Testis (tissue), 2 donors: Measurements from ENCODE around the gene CEP70.

Experiments used
- POLR2A ChIP-seq: fragments of 450-650 bp; IDR thresholded peaks from one replicate; pipeline ENCODE4 v1.6.1; 2017; ENCODE audit warnings: antibody characterized with exemption, mild to moderate bottlenecking, moderate library complexity
- TF ChIP-seq, protein P1 (sequence below), 3 experiments: fragments of 450-650 bp in 2 of 3; fragments of 200-600 bp in 1 of 3; sonication (generic) in 1 of 3; IDR thresholded peaks; one replicate each; pipeline ENCODE4 v1.5.1; 2016 to 2019; ENCODE audit warnings: antibody characterized with exemption in 3 of 3, mild to moderate bottlenecking in 2 of 3, moderate library complexity in 1 of 3

DNA sequence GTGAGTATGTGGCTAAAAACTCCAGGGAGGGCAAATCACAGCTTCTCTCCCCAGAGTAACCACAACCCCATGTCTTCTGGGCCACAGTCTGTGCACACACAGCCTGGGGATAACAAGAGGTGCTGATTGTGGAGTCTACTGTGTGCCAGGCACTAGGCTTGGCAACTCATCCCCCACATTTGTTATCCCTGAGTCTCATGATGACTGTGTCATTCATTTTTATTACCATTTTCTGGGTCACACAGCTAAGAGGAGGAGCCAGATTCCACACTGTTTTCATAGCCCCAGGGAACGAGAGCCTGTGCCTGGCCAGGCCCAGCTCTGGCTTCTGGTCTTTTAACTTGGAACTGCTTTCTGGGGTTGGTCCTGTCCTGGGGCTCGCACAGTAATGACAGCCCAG lies 125.2 kb downstream of the CEP70 start:
- TF ChIP-seq, protein P1, sequence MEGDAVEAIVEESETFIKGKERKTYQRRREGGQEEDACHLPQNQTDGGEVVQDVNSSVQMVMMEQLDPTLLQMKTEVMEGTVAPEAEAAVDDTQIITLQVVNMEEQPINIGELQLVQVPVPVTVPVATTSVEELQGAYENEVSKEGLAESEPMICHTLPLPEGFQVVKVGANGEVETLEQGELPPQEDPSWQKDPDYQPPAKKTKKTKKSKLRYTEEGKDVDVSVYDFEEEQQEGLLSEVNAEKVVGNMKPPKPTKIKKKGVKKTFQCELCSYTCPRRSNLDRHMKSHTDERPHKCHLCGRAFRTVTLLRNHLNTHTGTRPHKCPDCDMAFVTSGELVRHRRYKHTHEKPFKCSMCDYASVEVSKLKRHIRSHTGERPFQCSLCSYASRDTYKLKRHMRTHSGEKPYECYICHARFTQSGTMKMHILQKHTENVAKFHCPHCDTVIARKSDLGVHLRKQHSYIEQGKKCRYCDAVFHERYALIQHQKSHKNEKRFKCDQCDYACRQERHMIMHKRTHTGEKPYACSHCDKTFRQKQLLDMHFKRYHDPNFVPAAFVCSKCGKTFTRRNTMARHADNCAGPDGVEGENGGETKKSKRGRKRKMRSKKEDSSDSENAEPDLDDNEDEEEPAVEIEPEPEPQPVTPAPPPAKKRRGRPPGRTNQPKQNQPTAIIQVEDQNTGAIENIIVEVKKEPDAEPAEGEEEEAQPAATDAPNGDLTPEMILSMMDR (IDR thresholded peaks at IDR 0.05) = no peak
- TF ChIP-seq POLR2A = no peak
